GM21360 (cell line): ENCODE data around the gene SLC25A25.
"Not testable (repeated sequence)": the region's sequence is repeated elsewhere in the genome, so short reads cannot be mapped to it uniquely, and the experiment has no call there.

ENCODE experiments used
- ATAC-seq: cut with Tn5 transposase; IDR thresholded peaks from one replicate; pipeline ENCODE4 v1.9.1; 2021; ENCODE audit warnings: mild to moderate bottlenecking, moderate library complexity; ENCODE audit not compliant: unreplicated experiment

SLC25A25 gene

GRCh38 chr9:128108269-128109049 is 40.4 kb downstream of the SLC25A25 start:
- no peak for ATAC-seq

DNA sequence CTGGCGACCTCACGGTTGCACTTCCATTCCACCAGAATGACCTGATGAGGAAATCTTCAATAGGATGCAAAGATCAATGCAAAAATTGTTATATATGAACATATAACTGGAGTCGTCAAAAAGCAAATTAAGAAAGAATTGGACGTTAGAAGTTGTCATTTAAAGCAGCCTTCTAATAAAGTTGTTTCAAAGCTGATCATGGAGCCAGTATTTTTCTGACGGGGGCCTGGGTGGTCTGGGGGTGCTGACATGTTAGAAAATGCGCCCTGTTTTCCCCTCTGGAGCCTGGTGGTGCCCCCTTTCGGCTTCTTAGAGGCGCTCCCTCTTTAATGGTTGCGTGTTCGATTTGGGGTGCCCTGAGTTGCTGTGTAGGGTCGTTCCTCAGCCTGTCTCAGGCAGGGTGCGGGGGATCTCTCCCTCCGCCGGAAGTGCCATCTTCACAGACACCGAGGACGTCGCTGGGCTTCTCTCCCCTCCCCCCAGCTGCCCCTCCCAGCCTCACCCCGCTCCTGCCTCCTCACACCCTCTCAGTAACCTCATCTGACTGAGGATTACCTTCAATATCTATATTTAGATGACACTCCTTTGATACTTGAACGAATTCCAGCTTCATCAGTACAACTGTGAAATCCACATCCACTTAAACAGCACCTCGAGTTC is 41.1 kb downstream of the SLC25A25 start:
- no peak for ATAC-seq

DNA sequence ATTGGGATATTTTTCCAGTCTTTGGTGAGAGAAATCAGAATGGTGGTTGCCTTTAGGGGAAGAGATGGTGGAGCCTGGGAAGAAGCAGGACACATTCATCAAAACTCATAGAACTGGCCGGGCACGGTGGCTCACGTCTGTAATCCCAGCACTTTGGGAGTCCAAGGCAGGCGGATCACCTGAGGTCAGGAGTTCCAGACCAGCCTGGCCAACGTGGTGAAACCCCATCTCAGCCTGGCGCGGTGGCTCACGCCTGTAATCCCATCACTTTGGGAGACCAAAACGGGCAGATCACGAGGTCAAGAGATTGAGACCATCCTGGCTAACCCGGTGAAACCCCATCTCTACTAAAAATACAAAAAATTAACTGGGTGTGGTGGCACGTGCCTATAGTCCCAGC is 43.7 kb downstream of the SLC25A25 start:
- not testable (repeated sequence) for ATAC-seq

- no peak for ATAC-seq
These were observed 45.7 kb downstream of the SLC25A25 start for GRCh38 chr9:128113526-128114325.

- no peak for ATAC-seq
These were observed 46.5 kb downstream of the SLC25A25 start for GRCh38 chr9:128114326-128115186.

- ATAC-seq = no peak
These were observed 47.4 kb downstream of the SLC25A25 start for GRCh38 chr9:128115187-128116103.

DNA sequence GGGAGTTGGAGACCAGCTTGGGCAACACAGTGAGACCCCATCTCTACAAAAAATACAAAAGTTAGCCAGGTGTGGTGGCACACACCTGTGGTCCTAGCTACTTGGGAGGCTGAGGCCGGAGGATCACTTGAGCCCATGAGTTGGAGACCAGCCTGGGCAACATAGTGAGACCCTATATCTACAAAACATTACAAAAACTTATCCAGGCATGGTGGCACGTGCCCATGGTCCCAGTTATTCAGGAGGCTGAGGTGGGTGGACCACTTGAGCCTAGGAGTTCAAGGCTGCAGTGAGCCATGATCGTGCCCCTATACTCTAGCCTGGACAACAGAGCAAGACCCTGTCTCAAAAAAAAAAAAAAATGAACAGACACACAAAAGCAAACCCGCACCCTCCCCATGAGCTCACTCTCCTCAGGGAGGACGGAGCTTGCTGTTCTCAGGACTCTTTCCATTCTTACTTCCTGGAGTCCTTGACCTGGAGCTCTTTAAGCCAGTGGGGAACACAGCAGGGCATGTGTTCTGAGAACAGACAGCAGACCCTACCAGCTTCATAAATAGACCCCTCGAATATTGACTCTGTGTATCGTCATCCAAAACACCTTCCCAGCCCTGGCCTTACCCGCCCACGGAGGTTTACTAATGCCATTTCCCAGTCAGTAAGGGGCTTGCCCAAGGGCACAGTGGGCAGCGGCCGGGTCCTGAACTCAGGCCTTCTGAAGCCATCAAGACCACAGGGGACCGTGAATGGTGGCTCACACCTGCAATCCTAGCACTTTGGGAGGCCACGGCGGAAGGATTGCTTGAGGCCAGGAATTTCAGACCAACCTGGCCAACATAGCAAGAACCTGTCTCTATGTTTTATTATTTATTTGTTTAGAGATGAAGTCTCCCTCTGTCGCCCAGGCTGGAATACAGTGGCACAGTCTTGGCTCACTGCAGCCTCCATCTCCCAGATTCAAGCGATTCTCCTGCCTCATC is 48.4 kb downstream of the SLC25A25 start:
- no peak for ATAC-seq

- no peak for ATAC-seq
These were observed 49.8 kb downstream of the SLC25A25 start for GRCh38 chr9:128117613-128118471.

DNA sequence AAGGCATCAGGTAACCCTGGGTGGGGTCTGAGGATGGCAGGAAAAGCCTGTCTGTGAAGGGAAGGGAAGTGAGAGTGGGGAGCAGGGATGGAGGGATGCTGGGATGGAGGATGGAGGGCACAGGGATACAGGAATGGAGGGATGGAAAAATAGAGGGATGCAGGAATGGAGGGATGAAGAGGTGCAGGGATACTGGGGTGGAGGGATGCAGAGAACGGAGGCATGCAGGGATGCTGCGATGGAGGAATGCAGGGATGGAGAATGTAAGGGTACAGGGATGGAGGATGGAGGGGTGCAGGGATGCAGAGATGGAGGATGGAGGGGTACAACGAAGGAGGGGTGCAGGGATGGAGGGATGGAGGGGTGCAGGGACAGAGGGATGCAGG is 50.4 kb downstream of the SLC25A25 start:
- no peak for ATAC-seq

GRCh38 chr9:128118971-128119665 is 51.1 kb downstream of the SLC25A25 start:
- no peak for ATAC-seq

- ATAC-seq = no peak
These were observed 52.2 kb downstream of the SLC25A25 start for GRCh38 chr9:128120061-128120740.

DNA sequence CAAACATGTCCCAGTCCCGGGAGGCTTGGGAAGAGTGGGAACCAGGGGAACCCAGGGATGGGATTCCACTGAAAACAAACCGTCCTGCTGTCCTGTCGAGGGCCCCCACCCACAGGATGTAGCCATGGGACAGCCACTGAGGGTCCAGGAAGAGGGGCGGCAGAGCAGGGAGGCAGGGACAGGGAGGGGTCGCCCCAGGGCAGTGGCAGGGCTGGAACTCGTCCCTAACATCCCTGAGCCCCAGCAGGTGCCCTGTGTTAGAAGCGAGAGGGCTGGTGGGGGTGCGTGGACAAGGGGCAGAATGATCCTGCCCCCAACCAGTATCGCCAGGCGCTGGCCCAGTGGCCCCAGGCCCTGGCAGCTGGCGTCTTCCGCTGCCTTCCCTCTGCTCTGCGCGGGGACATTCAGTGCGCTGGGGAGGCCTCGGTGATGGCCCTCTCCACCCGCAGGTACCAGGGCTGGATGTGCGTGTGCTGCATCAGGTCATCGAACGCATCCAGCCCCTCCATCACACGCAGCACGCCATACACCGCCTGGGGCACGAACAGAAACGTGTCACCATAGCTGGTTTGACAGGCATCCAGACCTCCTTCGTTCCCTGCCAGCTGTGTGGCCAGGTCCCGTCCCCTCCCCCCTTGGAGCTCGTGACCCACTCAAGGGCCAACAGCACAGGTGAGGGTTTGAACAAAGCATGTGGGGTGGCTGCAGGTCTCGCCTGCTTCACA is 52.9 kb downstream of the SLC25A25 start:
- ATAC-seq = no peak

DNA sequence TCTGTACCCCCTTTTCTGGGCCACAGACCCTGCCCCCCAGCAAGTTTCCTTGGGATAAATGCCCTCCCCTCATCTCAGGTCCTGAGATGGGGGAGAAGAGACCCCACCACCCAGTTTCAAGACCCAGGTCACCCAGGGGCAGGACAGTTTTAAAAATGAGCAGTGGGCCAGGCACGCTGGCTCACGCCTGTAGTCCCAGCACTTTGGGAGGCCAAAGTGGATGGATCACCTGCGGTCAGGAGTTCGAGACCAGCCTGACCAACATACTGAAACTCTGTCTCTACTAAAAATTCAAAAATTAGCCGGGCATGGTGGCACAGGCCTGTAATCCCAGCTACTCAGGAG is 53.4 kb downstream of the SLC25A25 start:
- ATAC-seq = no peak

DNA sequence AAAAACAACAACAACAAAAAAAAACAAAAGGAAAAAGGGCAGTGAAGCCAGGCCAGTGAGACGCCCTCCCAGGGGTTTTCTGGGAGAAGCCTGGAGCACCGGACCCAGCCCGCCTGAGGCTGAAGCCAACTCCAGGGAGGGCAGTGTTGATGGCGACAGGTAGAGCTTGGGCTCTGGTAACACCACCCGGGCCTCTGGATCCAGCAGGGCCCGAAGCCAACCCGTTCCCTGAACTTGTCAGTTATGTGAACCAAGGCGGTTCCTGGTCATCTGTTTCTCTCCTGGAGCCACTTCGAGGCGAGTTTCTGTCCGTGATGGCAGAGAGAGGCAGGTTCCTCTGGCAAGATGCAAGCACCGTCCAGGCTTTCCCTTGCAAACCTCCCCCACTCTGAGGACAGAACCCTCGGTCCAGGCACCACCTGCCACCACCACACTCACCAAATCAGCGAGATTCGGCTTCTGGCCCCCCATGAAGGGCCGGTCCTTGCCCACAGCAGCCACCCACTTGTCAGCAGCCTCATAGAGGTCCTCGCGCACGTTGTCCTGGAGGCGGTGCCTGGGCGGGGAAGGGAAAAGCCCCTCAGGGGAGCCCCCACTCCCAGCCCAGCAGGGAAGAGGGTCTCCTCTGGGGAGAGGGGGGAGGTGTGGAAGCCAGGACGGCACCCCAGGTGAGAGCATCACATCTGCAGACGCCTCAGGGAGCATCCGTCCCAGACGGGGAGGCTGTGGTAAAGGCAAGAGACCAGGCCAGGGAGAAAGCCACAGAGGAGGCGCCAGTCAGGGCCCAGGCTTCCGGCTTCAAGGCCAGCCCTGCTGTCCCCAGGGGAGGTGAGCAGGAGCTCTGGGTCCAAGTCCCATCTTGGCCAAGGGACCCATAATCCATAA is 54.1 kb downstream of the SLC25A25 start:
- ATAC-seq = no peak

- no peak for ATAC-seq
These were observed 54.8 kb downstream of the SLC25A25 start for GRCh38 chr9:128122809-128123175.
